GM12878 (cell line): ENCODE data around the gene SCARB1. TPM values are rescaled to one million over a fixed set of nuclear protein-coding genes. Genes with fewer than 3 reads are reported as not detected.

Source experiments
- BCL11A ChIP-seq: IDR thresholded peaks from 2 replicates; pipeline ENCODE4 v1.6.1; 2011; ENCODE audit warnings: low read depth, low read length
- BCLAF1 ChIP-seq: fragments of 450-650 bp; IDR thresholded peaks from 2 replicates; pipeline ENCODE4 v1.6.1; 2017; ENCODE audit warnings: antibody characterized with exemption, mild to moderate bottlenecking, moderate library complexity
- CHD1 ChIP-seq: IDR thresholded peaks from 2 replicates; pipeline ENCODE4 v1.6.1; 2012; ENCODE audit warnings: low read depth, low read length, improper control_type of control experiment
- CUX1 ChIP-seq: IDR thresholded peaks from 2 replicates; pipeline ENCODE4 v1.6.1; 2012; ENCODE audit warnings: improper control_type of control experiment, low read depth, low read length; ENCODE audit not compliant: insufficient replicate concordance
- EP300 ChIP-seq, 2 experiments: fragments of 150-350 bp in 1 of 2; IDR thresholded peaks; 2 replicates each; pipeline ENCODE4 v1.6.1; 2011 to 2012; ENCODE audit warnings: low read depth in 2 of 2, low read length in 2 of 2, borderline replicate concordance in 1 of 2, improper control_type of control experiment in 1 of 2, inconsistent platforms in 1 of 2; ENCODE audit not compliant: control insufficient read depth in 1 of 2
- GABPA ChIP-seq: IDR thresholded peaks from 2 replicates; pipeline ENCODE4 v1.6.1; 2014; ENCODE audit warnings: antibody characterized with exemption, low read depth, mild to moderate bottlenecking, inconsistent platforms
- HDAC2 ChIP-seq: fragments of 200-600 bp; sonication (generic); IDR thresholded peaks from 2 replicates; pipeline ENCODE4 v1.6.1; 2017
- KAT2A ChIP-seq: conservative IDR thresholded peaks from 2 replicates; pipeline ENCODE4 v1.6.1; 2011; ENCODE audit warnings: low read depth, low read length; ENCODE audit not compliant: control insufficient read depth
- KLF5 ChIP-seq: fragments of 450-650 bp; IDR thresholded peaks from 2 replicates; pipeline ENCODE4 v1.6.1; 2014; ENCODE audit warnings: mild to moderate bottlenecking; ENCODE audit not compliant: partially characterized antibody
- MAX ChIP-seq: IDR thresholded peaks from 2 replicates; pipeline ENCODE4 v1.6.1; 2012; ENCODE audit warnings: low read depth, low read length, improper control_type of control experiment
- NFXL1 ChIP-seq: fragments of 450-650 bp; IDR thresholded peaks from 2 replicates; pipeline ENCODE4 v1.6.1; 2017; ENCODE audit warnings: antibody characterized with exemption, mild to moderate bottlenecking, borderline replicate concordance
- NKRF ChIP-seq: fragments of 450-650 bp; conservative IDR thresholded peaks from 2 replicates; pipeline ENCODE4 v1.6.1; 2017; ENCODE audit warnings: mild to moderate bottlenecking, moderate library complexity
- NR2F1 ChIP-seq: fragments of 450-650 bp; conservative IDR thresholded peaks from 2 replicates; pipeline ENCODE4 v1.6.1; 2017; ENCODE audit warnings: mild to moderate bottlenecking
- PAX8 ChIP-seq: fragments of 450-650 bp; IDR thresholded peaks from 2 replicates; pipeline ENCODE4 v1.6.1; 2017; ENCODE audit warnings: mild to moderate bottlenecking, moderate library complexity
- POLR2AphosphoS5 ChIP-seq: IDR thresholded peaks from 2 replicates; pipeline ENCODE4 v1.6.1; 2011; ENCODE audit warnings: mild to moderate bottlenecking, low read length, inconsistent platforms
- RAD51 ChIP-seq: fragments of 450-650 bp; IDR thresholded peaks from 2 replicates; pipeline ENCODE4 v1.6.1; 2016; ENCODE audit warnings: moderate library complexity, mild to moderate bottlenecking, inconsistent platforms
- SIX5 ChIP-seq: IDR thresholded peaks from 2 replicates; pipeline ENCODE4 v1.6.1; 2011; ENCODE audit warnings: mild to moderate bottlenecking, low read depth, low read length, moderate library complexity; ENCODE audit not compliant: severe bottlenecking
- TAF1 ChIP-seq: IDR thresholded peaks from 2 replicates; pipeline ENCODE4 v1.6.1; 2011; ENCODE audit warnings: mild to moderate bottlenecking, low read depth, low read length, borderline replicate concordance
- ZNF217 ChIP-seq: fragments of 450-650 bp; IDR thresholded peaks from 2 replicates; pipeline ENCODE4 v1.6.1; 2017; ENCODE audit warnings: antibody characterized with exemption, mild to moderate bottlenecking
- ZNF274 ChIP-seq: IDR thresholded peaks from one replicate; pipeline ENCODE4 v1.8.0; 2011; ENCODE audit not compliant: insufficient read length, insufficient read depth
- polyA plus RNA-seq, 11 experiments: library from polyadenylated mRNA; depleted of rRNA in 4 of 11; unstranded in 6 of 11; stranded (reverse) in 5 of 11; fragments of >200 nt; fragmentation: Nextera tagmentation in 4 of 11; fragmentation: Illumina TruSeq in 1 of 11; extraction: Ambion mirVana in 4 of 11; extraction: Trizol in 1 of 11; gene quantifications; 1 replicate in 1 of 11; 2 replicates in 10 of 11; pipeline versions ENCODE4 v1.2.1 to v1.2.3, GENCODE V29; 2011 to 2016; ENCODE audit warnings: inconsistent platforms in 2 of 11, missing spikeins in 2 of 11, low read depth in 1 of 11
- total RNA-seq, 4 experiments: library from RNA; depleted of rRNA in 3 of 4; stranded (reverse); fragments of >200 nt in 3 of 4; fragmentation: Illumina TruSeq in 1 of 4; extraction: Trizol in 1 of 4; gene quantifications; 2 replicates each; pipeline versions ENCODE4 v1.2.1 to v1.2.3, GENCODE V29; 2013 to 2021

SCARB1 gene
- total and polyA plus RNA-seq, 10 of the 15 experiments (the other 5 are each of a cell fraction or from before 2014, with no cell fraction given) = 0.34 to 104 (median 63.1) TPM

- TF ChIP-seq CUX1 (peak; percentile 47), BCL11A (no peak), ZNF217 (peak; percentile 23; the same call in 1 of the 2 replicates), RAD51 (no peak), PAX8 (no peak), EP300 (IDR thresholded peaks at IDR 0.05; ENCODE audit: borderline replicate concordance in 1 of 2, control insufficient read depth in 1 of 2, low read depth in 2 of 2, low read length in 2 of 2) (0 out of 4 replicates have a peak, but pooled peaks of 1 of the 2 experiments have one; percentile 17), TAF1 (0 out of 2 replicates have a peak, but pooled peaks have one; percentile 5), HDAC2 (no peak), SIX5 (no peak), BCLAF1 (no peak), MAX (peak; percentile 32; the same call in 1 of the 2 replicates), KLF5 (no peak), KAT2A (no peak), NFXL1 (no peak), NR2F1 (peak; percentile 55), GABPA (no peak), CHD1 (no peak), POLR2AphosphoS5 (peak; percentile 67), ZNF274 (no peak), NKRF (no peak)
Measured at GRCh38 chr12:124795081-124795948, 68.3 kb downstream of the SCARB1 start (continued).
